HepG2 (cell line): ENCODE results near the gene DOHH. TPM values are rescaled to one million over a fixed set of nuclear protein-coding genes. Genes with fewer than 3 reads are reported as not detected.

Experiments used
- FOXJ3 ChIP-seq: sonication (generic); formaldehyde crosslinking; IDR thresholded peaks from 2 replicates; pipeline ENCODE4 v1.4.0; 2020; ENCODE audit warnings: missing genetic modification reagents, mild to moderate bottlenecking, borderline replicate concordance
- GATAD1 ChIP-seq: IDR thresholded peaks from 2 replicates; pipeline ENCODE4 v1.6.1; 2016; ENCODE audit warnings: missing genetic modification reagents, missing compliant biosample characterization
- HOXA9 ChIP-seq: sonication (generic); formaldehyde crosslinking; IDR thresholded peaks from 2 replicates; pipeline ENCODE4 v1.8.1; 2022; ENCODE audit warnings: missing genetic modification reagents, mild to moderate bottlenecking, moderate library complexity, borderline replicate concordance
- NBN ChIP-seq: fragments of 450-650 bp; conservative IDR thresholded peaks from 2 replicates; pipeline ENCODE4 v1.6.1; 2017
- NR1H2 ChIP-seq: sonication (generic); formaldehyde crosslinking; IDR thresholded peaks from 2 replicates; pipeline ENCODE4 v1.8.1; 2022; ENCODE audit warnings: low read depth, missing genetic modification reagents, borderline replicate concordance
- RXRA ChIP-seq: sonication (generic); formaldehyde crosslinking; IDR thresholded peaks from 2 replicates; pipeline ENCODE4 v1.5.1; 2020; ENCODE audit warnings: missing genetic modification reagents
- STAT6 ChIP-seq: sonication (generic); formaldehyde crosslinking; IDR thresholded peaks from 2 replicates; pipeline ENCODE4 v1.4.0; 2020; ENCODE audit warnings: missing genetic modification reagents, mild to moderate bottlenecking, borderline replicate concordance
- TCF7 ChIP-seq: sonication (generic); IDR thresholded peaks from 2 replicates; pipeline ENCODE4 v1.6.1; 2016; ENCODE audit warnings: antibody characterized with exemption, low read depth
- THAP9 ChIP-seq: sonication (generic); formaldehyde crosslinking; IDR thresholded peaks from 2 replicates; pipeline ENCODE4; 2020; ENCODE audit warnings: missing genetic modification reagents, mild to moderate bottlenecking, borderline replicate concordance
- ZBTB42 ChIP-seq: sonication (generic); formaldehyde crosslinking; IDR thresholded peaks from 2 replicates; pipeline ENCODE4 v1.5.0; 2020; ENCODE audit warnings: mild to moderate bottlenecking, missing genetic modification reagents
- ZNF329 ChIP-seq: sonication (generic); formaldehyde crosslinking; IDR thresholded peaks from 2 replicates; pipeline ENCODE4 v1.9.0; 2021; ENCODE audit warnings: low read depth, mild to moderate bottlenecking, missing genetic modification reagents
- ZNF354B ChIP-seq: sonication (generic); formaldehyde crosslinking; IDR thresholded peaks from 2 replicates; pipeline ENCODE4 v1.8.0; 2022; ENCODE audit warnings: mild to moderate bottlenecking, missing genetic modification reagents
- ZNF580 ChIP-seq: IDR thresholded peaks from 2 replicates; pipeline ENCODE4 v1.6.1; 2016; ENCODE audit warnings: low read depth, borderline replicate concordance
- ZNF850 ChIP-seq: sonication (generic); formaldehyde crosslinking; conservative IDR thresholded peaks from 2 replicates; pipeline ENCODE4 v1.9.0; 2021; ENCODE audit warnings: mild to moderate bottlenecking, missing genetic modification reagents
- polyA plus RNA-seq, 8 experiments: library from polyadenylated mRNA; depleted of rRNA in 3 of 8; stranded (reverse) in 7 of 8; unstranded in 1 of 8; fragments of >200 nt; fragmentation: Illumina TruSeq in 4 of 8; extraction: Trizol in 4 of 8; gene quantifications; 2 replicates each; pipeline versions ENCODE4 v1.2.1 to v1.2.3, GENCODE V29; 2011 to 2016; ENCODE audit warnings: low read depth in 4 of 8, missing spikeins in 1 of 8, mixed read lengths in 1 of 8; ENCODE audit not compliant: insufficient read depth in 1 of 8
- total RNA-seq, 5 experiments: library from RNA; depleted of rRNA; stranded (reverse); fragments of >200 nt; fragmentation: Illumina TruSeq; extraction: Trizol; gene quantifications; 2 replicates each; pipeline ENCODE4 v1.2.3, GENCODE V29; 2016; ENCODE audit warnings: low read depth in 1 of 5
- TF ChIP-seq, protein P1 (sequence below): sonication (generic); formaldehyde crosslinking; IDR thresholded peaks from 2 replicates; pipeline ENCODE4 v1.8.1; 2022; ENCODE audit warnings: mild to moderate bottlenecking, missing genetic modification reagents

Gene DOHH
- total and polyA plus RNA-seq, 2 of the 13 experiments (the other 11 are each of a cell fraction or from before 2014, with no cell fraction given): 3.5 to 13.7 TPM

DNA sequence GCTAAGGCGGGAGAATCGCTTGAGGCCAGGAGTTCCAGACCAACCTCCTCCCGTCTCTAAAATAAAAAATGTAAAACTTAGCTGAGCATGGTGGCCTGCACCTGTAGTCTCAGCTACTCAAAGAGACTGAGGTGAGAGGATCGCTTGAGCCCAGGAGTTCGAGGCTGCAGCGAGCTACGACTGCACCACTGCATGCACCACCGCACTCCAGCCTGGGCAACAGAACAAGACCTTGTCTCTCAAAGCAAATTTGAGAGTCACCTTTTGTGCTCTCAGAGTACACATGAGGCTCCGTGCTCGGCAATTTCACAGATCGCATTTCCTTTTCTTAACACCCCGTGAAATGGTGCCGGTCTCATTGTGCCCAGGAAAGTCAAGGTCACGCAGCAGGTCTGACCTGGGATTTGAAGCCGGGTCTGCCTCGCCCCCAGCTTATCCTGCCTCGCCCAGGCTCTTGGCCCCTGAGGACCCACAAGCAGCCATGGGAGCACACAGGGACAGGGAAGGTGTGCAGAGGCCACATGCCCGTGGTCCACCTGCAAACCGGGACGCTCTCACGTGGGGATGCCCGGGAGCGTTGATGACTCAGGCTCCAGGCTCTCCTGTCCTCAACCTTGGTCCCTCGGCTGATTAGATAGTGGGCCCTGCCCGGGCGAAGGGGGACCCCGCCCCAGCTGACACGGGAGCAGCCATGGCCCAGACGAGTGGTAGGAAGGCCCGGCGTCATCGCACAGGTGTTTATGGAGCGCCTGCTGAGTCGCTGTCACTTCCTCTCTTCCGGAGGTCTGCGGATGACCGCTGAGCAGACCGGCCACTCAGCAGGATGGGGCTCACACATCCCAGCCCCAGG, 19.0 kb downstream of the DOHH start (continued):
- no peak for TF ChIP-seq STAT6 (CRISPR knock-in tag)
- peak; percentile 66; the same call in 1 of the 2 replicates for TF ChIP-seq ZNF580 (CRISPR knock-in tag)
- peak; percentile 87; the same call in 1 of the 2 replicates for TF ChIP-seq ZNF354B (CRISPR knock-in tag)
- TF ChIP-seq FOXJ3 (CRISPR knock-in tag): no peak
- TF ChIP-seq NBN: no peak
- TF ChIP-seq ZNF850: no peak
- no peak for TF ChIP-seq NR1H2 (CRISPR knock-in tag)
- peak; percentile 61; the same call in 1 of the 2 replicates for TF ChIP-seq THAP9 (CRISPR knock-in tag)
- TF ChIP-seq, protein P1, sequence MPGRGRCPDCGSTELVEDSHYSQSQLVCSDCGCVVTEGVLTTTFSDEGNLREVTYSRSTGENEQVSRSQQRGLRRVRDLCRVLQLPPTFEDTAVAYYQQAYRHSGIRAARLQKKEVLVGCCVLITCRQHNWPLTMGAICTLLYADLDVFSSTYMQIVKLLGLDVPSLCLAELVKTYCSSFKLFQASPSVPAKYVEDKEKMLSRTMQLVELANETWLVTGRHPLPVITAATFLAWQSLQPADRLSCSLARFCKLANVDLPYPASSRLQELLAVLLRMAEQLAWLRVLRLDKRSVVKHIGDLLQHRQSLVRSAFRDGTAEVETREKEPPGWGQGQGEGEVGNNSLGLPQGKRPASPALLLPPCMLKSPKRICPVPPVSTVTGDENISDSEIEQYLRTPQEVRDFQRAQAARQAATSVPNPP (CRISPR knock-in tag): no peak
- TF ChIP-seq RXRA: peak; percentile 64; the same call in 1 of the 2 replicates
- TF ChIP-seq HOXA9 (CRISPR knock-in tag): no peak
- TF ChIP-seq ZNF329 (CRISPR knock-in tag): no peak
- TF ChIP-seq TCF7: no peak
- TF ChIP-seq ZBTB42: peak; percentile 85; the same call in 1 of the 2 replicates
- 0 out of 2 replicates have a peak, but pooled peaks have one; percentile 23 for TF ChIP-seq GATAD1 (CRISPR knock-in tag)
